HUES64 (cell line): ENCODE results near the gene VAV1.
A peak's percentile ranks its signal among the peaks of the same experiment; 100 is the strongest.
"Not testable (repeated sequence)": the region's sequence is repeated elsewhere in the genome, so short reads cannot be mapped to it uniquely, and the experiment has no call there.

Experiments used
- H3K27ac ChIP-seq: 2 replicates; pipeline ENCODE4 v1.7.0; 2013; ENCODE audit warnings: low read depth, low read length, inconsistent platforms
- H3K27me3 ChIP-seq: 2 replicates; pipeline ENCODE4 v1.6.1; 2013; ENCODE audit warnings: mild to moderate bottlenecking, low read length; ENCODE audit not compliant: insufficient read depth
- H3K36me3 ChIP-seq: 2 replicates; pipeline ENCODE4 v1.6.1; 2013; ENCODE audit warnings: mild to moderate bottlenecking, low read length; ENCODE audit not compliant: insufficient read depth
- H3K4me1 ChIP-seq: 2 replicates; pipeline ENCODE4 v1.6.1; 2013; ENCODE audit warnings: mild to moderate bottlenecking, low read length, moderate library complexity; ENCODE audit not compliant: insufficient read depth
- H3K4me3 ChIP-seq: 2 replicates; pipeline ENCODE4 v1.5.1; 2013; ENCODE audit warnings: mild to moderate bottlenecking, low read length, moderate library complexity
- H3K9ac ChIP-seq: 2 replicates; pipeline ENCODE4 v1.6.1; 2013; ENCODE audit warnings: mild to moderate bottlenecking, low read depth, low read length
- H3K9me3 ChIP-seq: 2 replicates; pipeline ENCODE4 v1.6.1; 2013; ENCODE audit warnings: low read depth, low read length; ENCODE audit not compliant: insufficient read depth
- WGBS: fragments of 150-250, 120-280 bp; methylation state at CpG from one replicate; pipeline ENCODE4 v1.1.7; 2013; ENCODE audit warnings: missing lambda C conversion rate; 5-methylcytosine and 5-hydroxymethylcytosine counted together

Gene VAV1

DNA sequence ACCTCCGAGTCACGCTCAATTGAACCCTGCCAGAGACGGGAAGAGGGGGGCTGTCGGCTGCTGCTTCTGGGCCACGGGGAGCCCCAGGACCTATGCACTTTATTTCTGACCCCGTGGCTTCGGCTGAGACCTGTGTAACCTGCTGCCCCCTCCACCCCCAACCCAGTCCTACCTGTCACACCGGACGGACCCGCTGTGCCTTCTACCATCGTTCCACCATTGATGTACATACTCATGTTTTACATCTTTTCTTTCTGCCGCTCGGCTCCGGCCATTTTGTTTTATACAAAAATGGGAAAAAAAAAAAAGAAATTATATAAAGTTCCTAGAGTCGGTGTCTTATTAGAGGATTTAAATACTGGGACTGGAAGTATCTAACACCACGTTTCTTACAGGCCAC, 21.3 kb upstream of the VAV1 start:
- whole genome bisulfite sequencing: 96% methylated on average over 16 of the region's 16 CpGs
- no peak overlapping the region for H3K4me3 ChIP-seq
- H3K27me3 ChIP-seq: no peaks in the 10 kb centered on the region
- 0 out of 2 replicates have a peak, but pooled peaks cover 3% of the 10 kb centered on the region for H3K4me1 ChIP-seq
- H3K36me3 ChIP-seq: peaks cover 65% of the 10 kb centered on the region
- H3K27ac ChIP-seq: no peak overlapping the region
- no peak overlapping the region for H3K9ac ChIP-seq
- H3K9me3 ChIP-seq: no peaks in the 10 kb centered on the region

DNA sequence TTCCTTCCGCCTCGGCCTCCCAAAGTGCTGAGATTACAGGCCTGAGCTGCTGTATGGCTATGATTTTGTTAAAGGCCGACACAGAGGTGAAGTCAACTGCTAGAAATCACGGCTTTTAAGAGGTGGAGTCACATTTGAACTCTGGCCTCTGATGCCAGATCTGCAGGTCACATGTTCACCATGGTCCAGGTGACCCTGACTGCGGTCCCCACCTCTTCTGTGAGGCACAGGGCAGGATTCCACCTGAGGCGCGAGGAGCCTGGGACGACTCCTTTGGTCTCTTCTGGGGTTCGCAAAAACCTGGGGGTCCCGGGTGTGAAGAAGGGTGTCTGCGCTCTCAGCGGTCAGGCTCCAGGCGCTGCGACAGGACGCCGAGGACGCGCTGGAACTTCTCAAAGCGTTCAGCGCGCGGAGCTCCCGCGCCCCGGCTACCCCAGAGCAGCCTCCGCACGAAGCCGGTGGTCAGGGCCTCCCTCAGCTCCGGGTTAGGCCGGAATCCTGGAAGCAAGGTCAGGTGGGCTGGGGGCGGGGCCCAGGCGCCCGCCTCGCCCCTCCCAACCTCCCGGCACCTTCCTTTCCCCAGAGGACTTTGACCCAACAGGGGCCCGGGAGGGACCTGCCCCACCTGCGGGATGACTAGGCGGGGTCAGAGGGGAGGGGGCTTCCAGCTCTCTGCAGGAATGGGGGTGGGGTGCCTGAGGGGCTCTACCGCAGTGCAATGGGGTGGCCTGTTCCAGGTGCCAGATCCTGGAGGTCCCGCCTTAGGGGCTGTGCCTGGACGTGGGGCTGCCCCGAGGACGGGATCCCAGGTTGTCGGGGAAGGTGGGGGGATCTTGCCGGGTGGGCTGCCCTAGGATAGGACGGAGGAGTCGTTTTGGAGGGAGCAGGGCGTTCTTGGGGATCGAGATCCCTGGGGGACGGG, 20.0 kb upstream of the VAV1 start:
- H3K27ac ChIP-seq: peak overlapping the region; percentile 73

DNA sequence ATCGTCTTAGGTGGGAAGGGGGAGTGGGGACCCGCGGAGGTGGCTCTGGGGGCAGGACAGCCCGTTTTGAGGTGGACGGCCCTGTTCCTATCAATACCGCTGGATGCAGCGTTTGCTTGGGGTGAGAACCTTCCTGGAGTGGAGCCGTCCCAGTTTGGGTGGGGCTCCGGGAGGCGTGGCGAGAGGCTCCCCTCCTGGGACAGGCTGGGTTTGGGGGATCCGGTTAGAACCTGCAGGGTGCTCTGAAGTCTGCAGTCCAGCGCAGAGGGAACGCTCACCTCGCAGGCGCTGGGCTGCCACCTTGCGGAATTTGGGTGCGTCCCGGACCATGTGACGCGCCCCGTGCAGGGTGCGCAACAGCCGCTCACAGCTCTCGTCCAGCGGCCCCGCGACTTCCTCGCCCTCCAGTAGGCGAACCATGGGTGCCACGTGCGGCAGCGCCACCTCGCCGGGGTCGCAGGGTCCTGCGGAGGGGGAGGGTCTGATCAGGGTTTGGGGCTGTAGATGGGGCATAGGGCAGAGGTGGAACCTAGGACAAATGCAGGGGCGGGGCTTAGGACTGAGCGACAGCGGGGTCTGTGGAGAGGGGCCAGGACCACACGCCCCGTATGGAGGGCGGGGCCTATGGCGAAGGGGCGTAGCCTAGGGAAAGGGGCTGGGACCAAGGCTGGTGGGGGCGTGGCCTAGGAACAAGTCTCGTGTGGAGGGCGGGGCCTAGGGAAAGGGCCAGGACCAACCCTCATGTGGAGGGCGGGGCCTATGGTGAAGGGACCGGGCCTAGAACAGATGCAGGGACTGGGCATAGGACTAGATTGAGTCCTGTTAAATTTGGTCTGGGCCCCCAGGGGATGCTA, 19.1 kb upstream of the VAV1 start:
- Histone ChIP-seq H3K27me3 (no peaks in the 10 kb centered on the region), H3K36me3 (peaks cover 43% of the 10 kb centered on the region), H3K9me3 (no peaks in the 10 kb centered on the region), H3K27ac (peak overlapping the region; percentile 72), H3K4me1 (0 out of 2 replicates have a peak, but pooled peaks cover 3% of the 10 kb centered on the region), H3K4me3 (peak overlapping the region; percentile 43), H3K9ac (peak overlapping the region; percentile 15; the same call in 1 of the 2 replicates)
- 86% methylated on average over 50 of the region's 50 CpGs for WGBS

More for the DNA sequence above, 20.0 kb upstream of the VAV1 start:
- WGBS: 82% methylated on average over 49 of the region's 50 CpGs
- Histone ChIP-seq H3K36me3 (peaks cover 51% of the 10 kb centered on the region), H3K4me1 (0 out of 2 replicates have a peak, but pooled peaks cover 3% of the 10 kb centered on the region), H3K9ac (peak overlapping the region; percentile 20; the same call in 1 of the 2 replicates), H3K4me3 (peak overlapping the region; percentile 43), H3K27me3 (no peaks in the 10 kb centered on the region), H3K9me3 (no peaks in the 10 kb centered on the region)

DNA sequence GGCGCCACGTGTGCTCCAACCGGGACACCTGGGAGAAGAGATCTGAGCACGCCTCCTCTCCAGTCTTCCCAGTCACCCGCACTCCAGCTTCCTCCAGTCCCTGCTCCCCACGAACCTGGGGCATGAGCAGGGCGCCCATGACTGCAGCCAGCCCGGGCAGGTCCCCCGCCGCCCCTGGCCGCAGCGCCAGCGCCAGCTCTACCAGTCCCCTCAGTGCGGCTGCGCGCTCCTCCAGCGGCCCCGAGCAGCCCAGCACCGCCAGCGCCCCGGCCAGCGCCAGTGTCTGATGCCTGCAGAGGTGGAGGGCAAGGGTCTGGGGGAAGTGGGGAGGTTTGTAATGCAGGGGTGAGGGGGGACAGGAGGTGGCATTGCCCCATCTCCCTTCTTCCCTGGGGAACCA, 18.4 kb upstream of the VAV1 start:
- Histone ChIP-seq H3K4me3 (no peak overlapping the region), H3K9me3 (no peaks in the 10 kb centered on the region), H3K9ac (no peak overlapping the region), H3K27me3 (no peaks in the 10 kb centered on the region), H3K36me3 (peaks cover 41% of the 10 kb centered on the region), H3K4me1 (0 out of 2 replicates have a peak, but pooled peaks cover 3% of the 10 kb centered on the region), H3K27ac (no peak overlapping the region)
- 95% methylated on average over 22 of the region's 22 CpGs for WGBS

DNA sequence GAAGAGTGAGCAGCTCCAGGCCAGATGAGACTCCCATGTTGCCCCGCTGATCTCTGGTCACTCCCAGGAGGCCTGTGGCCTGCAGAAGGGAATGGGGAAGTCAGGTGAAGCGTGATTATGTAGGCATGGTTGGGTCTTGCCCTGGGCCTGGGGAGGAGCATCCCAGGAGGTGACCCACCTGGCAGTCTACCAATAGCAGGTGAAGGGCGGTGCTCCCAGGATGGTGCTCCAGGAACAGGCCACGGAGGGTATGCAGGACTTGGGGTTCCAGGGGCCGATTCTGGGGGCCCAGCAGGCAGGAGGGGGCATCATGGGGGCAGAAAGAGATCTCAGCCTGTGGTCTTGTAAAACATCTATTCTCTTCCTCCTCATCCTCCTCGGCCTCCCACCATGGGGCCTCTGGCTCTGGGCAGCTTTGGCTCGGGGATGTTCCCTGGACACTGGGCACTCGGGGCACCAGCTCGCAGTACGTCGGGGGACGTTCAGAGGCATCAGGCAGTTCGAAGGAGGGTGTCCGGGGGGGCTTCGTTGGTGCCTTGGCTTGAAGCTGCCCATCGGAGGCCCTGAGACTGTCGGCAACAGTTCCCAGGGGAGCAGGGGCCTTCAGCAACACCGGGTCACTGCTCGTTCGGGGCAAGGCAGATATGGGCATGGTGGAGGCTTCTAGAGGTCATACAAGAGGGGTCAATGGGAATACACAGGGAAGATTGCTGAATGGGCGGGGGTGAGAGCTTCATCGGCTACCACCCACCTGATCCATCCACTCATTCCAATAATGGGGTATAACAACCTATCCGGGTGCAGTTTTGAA, 17.6 kb upstream of the VAV1 start:
- H3K9me3 ChIP-seq: no peaks in the 10 kb centered on the region
- H3K4me1 ChIP-seq: 0 out of 2 replicates have a peak, but pooled peaks cover 3% of the 10 kb centered on the region
- WGBS: 96% methylated on average over 22 of the region's 23 CpGs
- H3K9ac ChIP-seq: no peak overlapping the region
- no peaks in the 10 kb centered on the region for H3K27me3 ChIP-seq
- H3K4me3 ChIP-seq: no peak overlapping the region
- no peak overlapping the region for H3K27ac ChIP-seq
- peaks cover 39% of the 10 kb centered on the region for H3K36me3 ChIP-seq

DNA sequence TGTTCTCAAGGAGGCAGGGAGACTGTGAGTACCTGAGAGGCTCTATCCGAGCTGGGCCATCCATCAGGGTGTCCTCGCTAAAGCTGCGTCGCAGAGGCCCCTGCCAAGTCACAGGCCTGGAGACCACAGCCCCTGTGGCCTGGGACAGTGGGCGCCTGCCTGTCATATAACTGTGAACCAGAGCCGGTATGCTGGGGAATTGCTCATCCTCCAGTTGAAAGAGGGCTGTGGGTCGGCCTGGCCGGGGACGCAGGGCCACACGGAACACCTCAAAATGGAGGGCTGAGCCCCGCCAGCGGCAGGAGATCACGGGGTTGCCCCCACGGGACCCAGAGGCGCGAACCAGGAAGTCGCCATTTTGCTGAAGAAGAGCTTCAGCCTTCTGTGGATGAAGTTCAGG, 11.9 kb upstream of the VAV1 start:
- Histone ChIP-seq H3K27me3 (no peaks in the 10 kb centered on the region), H3K27ac (no peak overlapping the region), H3K4me3 (no peak overlapping the region), H3K4me1 (peaks cover 2% of the 10 kb centered on the region; the same call in 1 of the 2 replicates), H3K9me3 (no peaks in the 10 kb centered on the region), H3K36me3 (peaks cover 11% of the 10 kb centered on the region; the same call in 1 of the 2 replicates), H3K9ac (no peak overlapping the region)
- 97% methylated on average over 17 of the region's 17 CpGs for WGBS

DNA sequence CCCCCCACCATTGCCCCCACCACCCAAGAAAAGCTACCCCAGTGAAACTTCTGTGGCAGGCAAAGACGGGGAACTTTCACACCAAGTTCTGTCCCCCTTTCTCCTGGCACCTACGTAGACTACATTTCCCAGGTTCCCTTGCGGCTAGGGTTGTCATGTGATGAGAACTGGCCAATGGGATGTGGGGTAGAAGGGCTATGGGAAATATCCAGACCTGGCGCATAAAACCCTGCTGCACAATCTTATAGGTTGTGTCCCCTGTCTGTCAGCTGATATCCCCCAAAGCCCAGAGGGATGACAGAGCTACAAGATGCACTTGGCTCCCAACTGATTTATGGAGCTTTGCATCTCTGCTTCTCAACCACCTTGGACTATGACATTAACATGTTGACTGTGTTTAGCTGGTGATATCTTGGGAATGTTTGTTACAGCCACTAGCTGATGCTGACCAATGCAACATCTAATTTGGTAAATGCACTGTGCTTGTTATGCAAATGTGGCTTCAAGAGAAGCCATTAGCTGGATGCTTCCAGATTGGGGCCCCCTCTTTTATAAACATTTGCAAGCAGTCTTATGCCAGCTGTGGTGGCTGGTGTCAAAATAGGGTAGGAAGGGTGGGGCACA, 11.3 kb upstream of the VAV1 start:
- no peak overlapping the region for H3K9ac ChIP-seq
- H3K27me3 ChIP-seq: no peaks in the 10 kb centered on the region
- H3K27ac ChIP-seq: no peak overlapping the region
- 97% methylated on average over 4 of the region's 4 CpGs for WGBS
- no peak overlapping the region for H3K4me3 ChIP-seq
- H3K36me3 ChIP-seq: peaks cover 11% of the 10 kb centered on the region; the same call in 1 of the 2 replicates
- H3K9me3 ChIP-seq: no peaks in the 10 kb centered on the region
- peaks cover 5% of the 10 kb centered on the region; the same call in 1 of the 2 replicates for H3K4me1 ChIP-seq

DNA sequence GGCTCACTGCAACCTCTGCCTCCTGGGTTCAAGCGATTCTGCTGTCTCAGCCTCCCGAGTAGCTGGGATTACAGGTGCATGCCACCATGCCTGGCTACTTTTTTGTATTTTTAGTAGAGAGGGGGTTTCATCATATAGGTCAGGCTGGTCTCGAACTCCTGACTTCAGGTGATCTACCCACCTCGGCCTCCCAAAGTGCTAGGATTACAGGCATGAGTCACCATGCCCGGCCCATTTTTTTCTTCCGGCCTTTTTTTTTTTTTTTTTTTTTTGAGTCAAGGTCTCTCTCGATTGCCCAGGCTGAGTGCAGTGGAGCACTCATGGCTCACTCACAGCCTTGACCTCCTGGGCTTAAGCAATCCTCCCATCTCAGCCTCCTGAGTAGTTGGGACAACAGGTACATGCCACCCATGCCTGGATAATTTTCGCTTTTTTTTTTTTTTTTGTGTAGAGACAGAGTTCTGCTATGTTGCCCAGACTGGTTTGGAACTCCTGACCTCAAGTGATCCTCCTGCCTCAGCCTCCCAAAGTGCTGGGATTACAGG, 10.2 kb upstream of the VAV1 start:
- peaks cover 11% of the 10 kb centered on the region; the same call in 1 of the 2 replicates for H3K36me3 ChIP-seq
- H3K4me1 ChIP-seq, H3K4me3 ChIP-seq, H3K9ac ChIP-seq, H3K27ac ChIP-seq, H3K27me3 ChIP-seq, H3K9me3 ChIP-seq: not testable (repeated sequence)
- 92% methylated on average over 8 of the region's 8 CpGs for WGBS

DNA sequence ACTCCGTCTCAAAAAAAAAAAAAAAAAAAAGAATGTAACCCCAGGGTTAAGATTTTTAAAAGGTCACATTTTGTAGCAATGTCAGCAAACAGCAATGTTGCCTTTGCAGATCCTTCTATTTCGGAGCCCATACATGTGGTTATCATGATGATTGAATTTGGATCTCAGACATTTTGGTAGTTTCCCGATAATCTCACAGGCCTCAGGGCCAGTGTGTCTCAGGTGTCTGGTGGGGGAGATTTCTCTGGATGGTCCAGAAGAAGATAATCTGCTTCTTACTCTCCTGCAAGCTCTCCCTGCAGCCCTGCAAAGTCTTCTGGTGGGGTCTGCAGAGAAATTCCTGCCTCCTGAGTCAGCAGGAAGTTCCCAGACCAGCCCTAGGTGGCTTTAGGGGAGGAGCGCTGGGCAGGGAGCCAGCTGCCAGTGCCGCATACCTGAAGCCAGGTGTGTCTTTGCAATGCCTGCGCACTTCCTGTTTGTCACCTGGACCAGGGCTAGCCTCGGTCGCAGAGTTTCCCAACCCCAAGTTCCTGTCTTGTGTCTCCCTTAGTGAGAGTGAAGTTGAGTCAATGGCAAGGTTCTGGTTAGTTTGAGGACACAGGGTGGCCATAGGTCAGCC, 6.7 kb upstream of the VAV1 start:
- peak overlapping the region; percentile 83 for H3K27ac ChIP-seq
- peak overlapping the region; percentile 65 for H3K9ac ChIP-seq
- H3K36me3 ChIP-seq: no peaks in the 10 kb centered on the region
- H3K9me3 ChIP-seq: no peaks in the 10 kb centered on the region
- H3K4me3 ChIP-seq: peak overlapping the region; percentile 78
- H3K4me1 ChIP-seq: peaks cover 7% of the 10 kb centered on the region; the same call in 1 of the 2 replicates
- WGBS: 31% methylated on average over 8 of the region's 8 CpGs
- H3K27me3 ChIP-seq: no peaks in the 10 kb centered on the region
